Caki2 (cell line): ENCODE data around the gene MED10. TPM values are rescaled to one million over a fixed set of nuclear protein-coding genes. Genes with fewer than 3 reads are reported as not detected.

ENCODE experiments used
- DNase-seq: peaks from one replicate; pipeline ENCODE4 v3.0.0-alpha.2; 2015; ENCODE audit warnings: low read depth
- in situ Hi-C: cut with HindIII; loops from 2 replicates; pipeline ENCODE4 v1.10.0; 2016; ENCODE audit warnings: low sequenced_read_pairs, low pct_unique_long_range_greater_than_20kb, mixed read lengths
- total RNA-seq: library from RNA; depleted of rRNA; stranded (reverse); fragments of >200 nt; shearing (Covaris generic); gene quantifications from 2 replicates; pipeline ENCODE4 v1.2.3, GENCODE V29; 2014; ENCODE audit warnings: low replicate concordance

Gene MED10
- total RNA-seq, 1 experiment from 2014 or later: 35.6 TPM

DNA sequence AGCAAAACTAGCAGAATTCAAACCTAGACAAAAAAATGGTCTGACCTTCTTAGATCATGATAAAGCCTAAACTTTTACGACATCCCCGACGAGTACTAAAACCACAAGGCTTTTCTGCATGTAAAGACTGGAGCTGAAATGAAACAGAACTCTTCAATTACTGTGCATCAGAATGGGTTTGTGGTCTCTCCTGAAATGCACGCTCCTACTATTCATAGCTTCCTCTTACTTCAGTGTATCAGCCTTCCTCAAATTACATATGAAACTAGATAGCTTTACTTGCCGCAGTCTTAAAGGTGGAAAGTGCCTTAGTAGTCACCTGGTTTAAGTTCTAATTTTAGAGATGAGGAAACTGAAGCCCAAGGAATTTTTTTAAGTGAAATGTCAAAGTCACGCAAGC, 24.6 kb upstream of the MED10 start:
- DNase-seq: no peak
- in situ Hi-C loops: no loop called here

DNA sequence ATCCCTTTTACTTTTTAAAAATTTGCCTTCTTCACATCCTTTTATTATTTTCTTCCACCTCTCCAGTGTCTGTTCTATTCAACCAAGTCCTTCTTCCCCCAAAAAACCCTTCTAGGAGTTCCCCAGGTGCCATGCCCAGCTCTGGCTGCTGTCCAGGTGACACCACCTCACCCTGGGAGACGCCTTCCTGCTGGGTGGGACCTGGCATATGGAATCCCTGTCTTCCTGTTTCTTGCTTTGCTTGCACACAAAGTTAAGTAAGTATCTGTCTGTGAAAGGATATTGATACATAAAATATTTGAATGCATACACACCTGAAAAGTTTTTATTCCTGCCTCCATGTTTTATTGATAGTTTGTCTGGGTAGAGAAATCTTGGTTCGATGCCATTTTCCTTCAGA, 23.1 kb upstream of the MED10 start:
- in situ Hi-C loops: no loop called here
- DNase-seq: no peak

DNA sequence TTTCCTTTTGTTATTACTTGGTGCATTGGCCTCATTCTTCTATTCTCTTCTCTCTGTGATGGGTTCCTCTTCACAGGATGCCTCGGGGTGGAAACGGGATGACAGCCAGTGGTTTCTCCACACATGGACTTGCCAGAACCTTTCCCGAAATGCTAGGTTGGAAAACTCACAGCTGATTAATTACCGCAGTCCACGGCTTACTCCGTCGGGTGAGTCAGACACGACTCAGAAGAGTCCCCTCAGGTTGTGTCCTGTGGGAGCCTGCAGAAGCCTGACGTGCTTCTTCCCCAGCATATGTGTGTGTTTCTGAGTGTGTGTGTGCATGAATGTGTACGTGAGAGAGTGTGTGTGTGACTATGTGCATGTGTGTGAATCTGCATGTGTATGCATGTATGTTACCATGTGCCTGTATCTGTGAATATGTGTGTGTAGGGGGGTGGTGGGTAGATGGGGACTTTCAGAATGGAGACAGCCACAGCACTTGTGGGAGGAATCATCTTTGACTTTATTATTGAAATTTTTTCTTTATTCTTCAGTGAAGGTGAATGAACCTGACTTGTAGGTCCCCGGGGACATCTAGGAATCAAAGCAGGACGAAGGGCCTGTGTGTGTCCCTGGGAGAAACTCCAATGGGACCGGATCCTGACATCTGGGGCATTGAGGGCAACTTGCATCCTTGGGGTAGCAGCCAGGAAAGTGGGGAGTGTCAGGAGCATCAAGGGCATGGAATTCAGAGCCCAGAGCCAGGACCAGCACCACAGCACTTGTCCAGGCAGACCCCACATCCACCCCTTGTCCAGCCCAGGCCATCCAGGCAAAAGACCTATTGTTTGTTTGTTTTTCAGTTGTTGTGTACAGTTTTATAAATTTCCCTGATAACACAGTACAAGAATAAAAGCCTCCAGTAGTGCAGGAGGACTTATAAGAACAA, 21.9 kb upstream of the MED10 start:
- no peak for DNase-seq

DNA sequence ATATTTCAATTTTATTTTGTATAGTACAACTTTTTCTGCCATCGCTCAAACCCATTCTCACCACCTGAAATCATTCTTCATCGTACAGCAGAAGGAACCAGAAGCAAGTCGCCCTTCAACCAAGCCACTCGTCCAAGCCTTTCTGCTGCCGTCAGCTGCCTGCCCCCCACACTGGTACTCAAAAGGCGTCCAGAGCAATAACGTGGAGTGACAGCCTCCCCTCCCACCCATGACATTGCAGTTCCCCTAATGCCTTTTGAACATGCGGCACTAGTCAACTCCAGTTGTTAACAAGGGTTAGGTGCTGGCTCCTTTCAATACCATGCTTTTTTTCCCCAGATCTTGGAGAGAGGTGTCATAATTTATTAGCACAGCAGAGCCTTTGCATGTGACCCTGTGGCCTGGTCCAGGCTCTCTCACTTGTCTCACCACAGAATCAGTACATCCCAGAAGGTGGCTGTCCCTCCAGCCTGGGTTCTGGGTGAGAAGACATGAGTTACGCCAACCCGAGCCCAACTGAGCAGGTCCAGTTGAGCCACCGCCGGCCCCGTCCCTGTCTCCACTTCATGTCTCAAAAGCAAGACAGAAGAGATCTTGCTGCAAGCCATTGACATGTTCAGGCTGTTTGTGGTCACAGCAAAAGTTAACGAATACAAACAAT, 20.4 kb upstream of the MED10 start:
- no peak for DNase-seq
- in situ Hi-C loops: no loop called here

More for the DNA sequence above, 21.9 kb upstream of the MED10 start:
- in situ Hi-C loops: no loop called here

DNA sequence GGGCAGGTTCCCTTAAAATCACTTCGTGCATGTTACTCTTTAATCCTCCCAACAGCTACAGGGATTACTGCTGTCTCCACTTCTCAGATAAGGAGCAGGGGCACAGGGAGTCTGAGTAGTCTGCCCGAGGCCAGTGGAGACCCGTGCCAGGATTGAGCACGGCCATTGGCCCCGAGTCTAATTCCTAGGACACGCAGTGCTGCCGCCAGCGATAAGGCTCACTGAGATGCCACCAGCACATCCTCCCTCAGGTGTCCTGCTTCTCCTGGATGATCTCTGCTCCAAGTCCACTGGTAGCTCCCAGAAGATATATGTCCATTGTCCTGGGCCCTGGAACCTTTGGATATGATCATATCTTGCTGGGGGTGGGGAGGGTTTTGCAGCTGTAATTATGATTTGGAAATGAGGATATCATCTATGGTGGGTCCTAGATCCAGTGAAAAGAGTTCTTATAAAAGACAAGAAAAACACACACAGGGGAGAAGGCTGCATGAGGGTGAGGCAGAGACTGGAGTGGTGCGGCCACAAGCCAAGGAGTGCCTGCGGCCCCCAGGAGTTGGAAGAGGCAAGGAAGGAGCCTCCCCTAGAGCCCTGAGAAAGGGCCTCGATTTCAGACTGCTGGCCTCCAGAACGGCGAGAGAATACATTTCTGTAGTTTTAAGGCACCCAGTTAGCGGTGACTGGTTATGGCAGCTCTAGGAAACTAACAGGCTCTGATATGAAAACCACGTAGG, 19.4 kb upstream of the MED10 start:
- in situ Hi-C loops: no loop called here
- no peak for DNase-seq

DNA sequence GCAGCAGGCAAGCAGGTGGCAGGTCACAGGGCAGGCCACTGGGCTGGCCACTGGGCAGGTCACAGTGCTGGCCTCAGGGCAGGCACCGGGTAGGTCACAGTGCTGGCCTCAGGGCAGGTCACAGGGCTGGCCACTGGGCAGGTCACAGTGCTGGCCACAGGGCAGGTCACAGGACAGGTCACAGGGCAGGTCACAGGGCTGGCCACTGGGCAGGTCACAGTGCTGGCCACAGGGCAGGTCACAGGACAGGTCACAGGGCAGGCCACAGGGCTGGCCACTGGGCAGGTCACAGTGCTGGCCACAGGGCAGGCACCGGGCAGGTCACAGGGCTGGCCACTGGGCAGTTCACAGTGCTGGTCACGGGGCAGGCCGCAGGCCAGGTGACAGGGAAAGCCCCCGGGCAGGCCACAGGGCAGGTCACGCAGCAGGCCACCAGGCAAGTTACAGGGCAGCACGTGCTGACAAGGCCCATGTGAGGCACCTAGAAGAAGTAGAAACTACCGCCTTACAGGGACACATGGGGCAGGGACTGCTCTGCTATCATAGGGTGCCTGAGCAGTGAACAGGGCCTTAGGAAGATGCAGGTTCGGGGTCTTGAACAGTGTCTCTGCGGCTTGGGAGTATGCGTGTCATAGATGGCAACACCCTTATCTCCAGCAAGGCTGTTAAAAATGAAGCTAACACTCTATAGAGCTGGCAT, 18.6 kb upstream of the MED10 start:
- in situ Hi-C loops: no loop called here
- DNase-seq: no peak

DNA sequence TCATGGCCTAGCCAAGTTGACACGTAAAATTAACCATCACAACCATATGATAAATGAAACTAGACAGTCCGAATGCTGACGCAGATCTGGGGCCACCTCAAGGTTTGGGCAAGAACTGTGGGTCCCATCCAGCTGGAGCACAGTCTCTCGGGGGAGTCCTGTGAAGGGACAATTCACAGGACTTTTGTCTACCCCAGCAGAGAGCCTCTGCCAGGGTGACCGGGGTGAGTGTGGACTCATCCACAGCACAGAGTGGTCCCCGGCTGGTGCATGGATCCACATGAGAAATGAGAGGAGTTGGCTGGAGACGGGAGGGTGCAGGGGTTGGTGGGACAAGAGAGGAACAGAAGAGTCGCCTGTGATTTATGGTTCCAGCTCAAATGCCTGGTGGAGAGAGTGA, 17.7 kb upstream of the MED10 start:
- in situ Hi-C loops: no loop called here
- DNase-seq: no peak

DNA sequence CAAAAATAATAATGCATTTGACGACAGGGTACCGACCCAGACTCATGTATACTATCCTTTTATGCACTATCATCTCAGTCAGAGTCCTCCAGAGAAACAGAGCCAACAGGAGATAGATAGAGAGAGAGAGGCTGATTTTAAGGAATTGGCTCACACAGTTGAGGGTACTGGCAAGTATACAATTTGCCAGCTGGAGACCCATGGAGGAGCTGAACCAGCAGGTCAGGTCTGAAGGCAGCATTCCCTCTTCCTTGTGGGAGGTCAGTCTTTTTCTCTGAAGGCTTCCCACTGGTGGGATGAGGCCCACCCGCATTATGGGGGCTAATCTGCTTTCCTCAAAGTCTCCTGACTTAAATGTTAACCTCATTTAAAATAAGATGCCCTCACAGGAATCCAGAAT, 17.3 kb upstream of the MED10 start:
- DNase-seq: no peak
- in situ Hi-C loops: no loop called here

DNA sequence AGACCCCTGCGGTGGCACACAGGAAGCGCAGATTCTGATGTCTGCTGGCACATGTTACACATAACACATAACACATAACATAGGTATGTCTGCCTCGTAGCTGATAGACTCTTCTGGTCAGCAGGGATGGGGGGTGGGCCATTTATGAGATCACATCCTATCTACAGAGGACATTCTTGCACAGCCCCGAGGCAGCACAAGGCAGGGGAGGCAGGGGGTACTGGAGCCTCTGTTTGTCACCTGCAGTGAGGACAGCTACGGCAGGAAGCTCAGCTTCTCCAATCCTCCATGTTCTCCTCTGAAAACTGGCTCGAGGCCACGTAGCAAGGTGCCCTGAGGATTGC, 16.7 kb upstream of the MED10 start:
- DNase-seq: no peak
- in situ Hi-C loops: no loop called here

DNA sequence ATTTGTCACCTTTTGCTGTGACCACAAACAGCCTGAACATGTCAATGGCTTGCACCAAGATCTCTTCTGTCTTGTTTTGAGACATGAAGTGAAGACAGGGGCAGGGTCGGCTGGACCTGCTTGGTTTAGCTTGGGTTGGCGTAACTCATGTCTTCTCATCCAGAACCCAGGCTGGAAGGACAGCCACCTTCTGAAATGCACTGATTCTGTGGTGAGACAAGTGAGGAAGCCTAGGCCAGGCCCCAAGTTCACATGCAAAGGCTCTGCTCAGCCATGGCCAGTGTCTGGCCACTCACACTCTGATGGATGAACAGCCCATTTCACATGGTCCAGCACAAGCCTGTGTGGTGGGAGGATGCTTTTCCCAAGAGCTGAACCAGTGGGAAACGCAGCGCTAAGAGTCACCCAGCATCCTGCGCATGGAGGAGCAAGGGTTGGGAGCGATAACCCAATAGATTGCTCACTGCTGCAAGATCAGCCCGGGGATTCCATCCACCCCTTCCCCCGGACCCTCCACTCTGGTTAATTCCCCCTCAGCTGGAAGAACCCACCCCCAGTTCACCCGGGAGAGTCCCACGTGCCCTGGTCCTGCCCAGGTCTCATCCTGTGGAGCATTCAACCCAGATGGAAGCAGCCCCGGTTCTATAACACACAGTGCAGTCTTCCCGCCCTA, 16.2 kb upstream of the MED10 start:
- in situ Hi-C loops: no loop called here
- DNase-seq: no peak

DNA sequence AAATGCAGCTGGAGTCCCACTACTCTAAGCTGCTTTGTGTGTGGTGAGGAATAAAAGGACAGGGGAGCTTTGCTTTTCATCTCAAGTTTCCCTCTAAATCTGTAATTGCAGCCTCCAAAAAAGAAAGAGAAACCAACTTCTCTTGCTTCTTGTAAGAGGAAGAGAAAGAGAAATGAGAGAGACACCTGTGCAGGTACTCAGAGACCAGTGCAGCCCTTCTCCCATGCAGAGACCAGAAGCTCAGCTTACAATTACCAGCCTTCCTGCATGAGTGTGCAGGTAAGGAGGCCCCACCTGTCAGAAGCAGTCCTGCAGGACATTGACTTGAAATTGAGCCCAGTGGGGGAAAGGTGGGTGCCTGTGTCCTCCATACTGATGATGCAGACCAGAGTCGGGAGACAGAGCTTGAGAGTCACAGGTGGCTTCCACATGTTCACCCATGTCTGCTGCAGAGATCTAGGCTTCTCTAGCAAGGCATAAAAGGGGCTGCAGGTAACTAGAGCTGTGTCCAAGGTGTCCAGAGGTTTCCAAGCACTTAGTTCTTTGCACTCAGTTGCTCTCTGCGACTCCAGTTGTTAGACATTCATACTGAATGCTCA, 15.3 kb upstream of the MED10 start:
- in situ Hi-C loops: no loop called here

DNA sequence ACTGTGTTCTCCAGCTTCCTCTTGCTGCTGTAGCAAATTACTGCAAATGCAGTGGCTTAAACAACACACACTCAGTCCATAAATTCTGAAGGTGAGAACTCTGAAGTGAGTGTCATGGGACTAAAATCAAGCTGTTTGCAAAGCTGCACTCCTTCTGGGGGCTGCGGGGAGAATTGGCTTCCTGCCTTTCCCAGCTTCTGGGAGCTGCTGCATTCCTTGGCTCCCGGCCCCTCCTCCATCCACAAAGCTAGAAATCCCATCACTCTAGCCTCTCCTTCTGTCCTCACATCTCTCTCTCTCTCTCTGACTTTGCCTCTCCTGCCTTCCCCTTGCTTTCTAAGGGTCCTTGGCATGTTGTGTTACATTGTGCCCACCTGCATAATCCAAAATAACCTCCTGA, 14.2 kb upstream of the MED10 start:
- DNase-seq: no peak
- in situ Hi-C loops: no loop called here

More for the DNA sequence above, 15.3 kb upstream of the MED10 start:
- DNase-seq: no peak

DNA sequence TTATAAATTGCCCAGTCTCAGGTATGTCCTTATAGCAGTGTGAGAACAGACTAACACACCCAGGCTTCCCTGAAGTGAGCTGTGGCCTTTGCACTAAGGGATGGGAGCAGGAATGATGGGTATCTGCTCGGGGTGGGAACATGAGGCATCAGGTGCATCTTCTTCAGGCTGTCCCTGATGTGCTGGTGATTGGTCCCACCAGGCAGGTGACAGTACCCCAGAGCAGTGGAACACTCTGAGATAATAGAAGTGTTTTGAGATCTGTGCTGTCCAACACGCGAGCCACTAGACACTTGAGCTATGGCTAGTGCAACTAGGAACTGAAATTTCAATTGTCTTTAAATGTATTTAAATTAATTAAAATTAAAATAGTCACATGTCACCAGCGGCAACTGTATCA, 12.8 kb upstream of the MED10 start:
- DNase-seq: no peak
- in situ Hi-C loops: no loop called here

DNA sequence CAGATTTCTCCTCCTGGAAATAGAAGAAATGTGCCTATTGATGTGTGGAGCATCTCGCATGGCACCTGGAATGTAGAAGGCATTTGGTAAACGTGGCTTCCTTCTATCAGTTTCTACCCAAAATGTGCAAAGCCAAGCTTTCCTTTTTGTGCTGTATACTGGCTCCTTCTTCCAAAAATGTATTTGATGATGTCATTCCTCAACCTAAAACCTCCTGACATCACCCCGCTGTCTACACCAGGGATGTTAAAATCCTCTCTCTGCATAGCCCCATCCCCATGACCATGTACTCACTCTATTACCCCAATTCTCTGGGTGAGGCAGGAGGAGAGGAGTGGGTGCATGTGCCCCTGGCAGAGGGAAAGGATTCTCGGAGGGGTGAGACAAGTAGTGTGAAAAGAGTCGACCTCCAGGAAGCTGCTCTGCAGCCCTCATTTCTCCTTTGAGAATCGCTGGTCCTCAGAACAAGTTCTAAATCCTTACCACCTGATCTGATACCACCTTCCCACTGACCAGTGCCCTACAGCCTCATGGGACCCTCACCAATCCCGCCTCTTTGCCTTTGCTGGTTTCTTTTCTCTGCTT, 11.7 kb upstream of the MED10 start:
- no peak for DNase-seq
- in situ Hi-C loops: no loop called here

DNA sequence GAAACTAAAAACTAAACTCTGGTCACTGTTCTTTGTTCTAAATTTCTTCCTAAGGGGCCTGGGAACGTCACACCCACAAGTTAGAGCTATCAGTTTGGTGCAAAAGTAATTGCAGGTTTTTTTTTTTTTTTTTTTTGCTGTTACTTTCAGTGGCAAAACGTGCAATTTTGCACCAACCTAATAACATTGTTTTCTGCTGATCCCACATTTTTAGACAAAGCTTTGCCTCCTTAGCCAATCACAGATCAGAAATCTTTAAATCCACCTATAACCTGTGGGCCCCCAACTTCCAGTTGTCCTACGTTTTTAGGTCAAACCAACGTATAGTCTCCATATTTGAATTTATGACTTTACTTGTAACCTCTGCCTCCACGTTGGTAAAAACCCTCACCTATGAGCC, 11.1 kb upstream of the MED10 start:
- DNase-seq: no peak
- in situ Hi-C loops: no loop called here

DNA sequence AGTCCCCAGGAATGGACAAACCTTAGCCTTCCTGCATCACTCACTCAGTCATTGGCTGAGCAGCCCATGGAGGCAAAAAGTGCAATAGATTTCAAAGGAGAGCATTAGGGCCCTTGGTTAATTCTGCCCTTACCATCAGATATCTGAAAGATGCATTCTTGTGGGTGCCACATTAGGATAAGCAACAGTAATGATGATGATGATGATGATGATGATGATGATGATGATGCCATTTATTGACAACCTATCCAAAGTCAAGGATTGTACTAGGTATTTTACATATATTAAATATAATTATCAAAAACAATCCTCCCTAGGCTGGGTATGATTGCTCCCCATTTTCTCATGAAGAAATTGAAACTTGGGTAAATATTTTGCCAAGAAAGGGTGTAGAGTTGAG, 9.6 kb upstream of the MED10 start:
- in situ Hi-C loops: no loop called here
- no peak for DNase-seq

DNA sequence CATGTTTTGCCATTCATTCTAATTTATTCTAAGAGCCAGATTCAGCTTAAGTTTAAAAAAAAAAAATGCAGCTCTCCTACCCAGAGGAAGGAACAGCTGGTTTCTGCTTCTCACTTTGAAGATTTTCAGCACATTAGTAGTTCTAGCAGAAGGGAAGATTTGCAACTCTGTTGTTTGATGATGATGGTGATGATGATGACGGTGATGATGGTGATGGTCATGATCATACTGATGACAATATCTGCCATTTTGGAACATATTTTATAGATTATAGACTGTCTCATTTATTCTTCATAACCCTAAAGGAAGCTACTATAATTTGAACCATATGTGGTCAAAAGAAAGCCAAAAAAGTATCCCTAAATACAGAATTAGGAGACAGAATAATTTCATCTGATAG, 7.9 kb upstream of the MED10 start:
- DNase-seq: no peak
- in situ Hi-C loops: no loop called here
